Fibroblast of upper back skin (primary cell): ENCODE results near the gene ZNRF3.
"Not testable (repeated sequence)": the region's sequence is repeated elsewhere in the genome, so short reads cannot be mapped to it uniquely, and the experiment has no call there.

Source experiments
- DNase-seq: peaks from one replicate; pipeline ENCODE4 v3.0.0-alpha.2; 2013

The ZNRF3 gene

DNA sequence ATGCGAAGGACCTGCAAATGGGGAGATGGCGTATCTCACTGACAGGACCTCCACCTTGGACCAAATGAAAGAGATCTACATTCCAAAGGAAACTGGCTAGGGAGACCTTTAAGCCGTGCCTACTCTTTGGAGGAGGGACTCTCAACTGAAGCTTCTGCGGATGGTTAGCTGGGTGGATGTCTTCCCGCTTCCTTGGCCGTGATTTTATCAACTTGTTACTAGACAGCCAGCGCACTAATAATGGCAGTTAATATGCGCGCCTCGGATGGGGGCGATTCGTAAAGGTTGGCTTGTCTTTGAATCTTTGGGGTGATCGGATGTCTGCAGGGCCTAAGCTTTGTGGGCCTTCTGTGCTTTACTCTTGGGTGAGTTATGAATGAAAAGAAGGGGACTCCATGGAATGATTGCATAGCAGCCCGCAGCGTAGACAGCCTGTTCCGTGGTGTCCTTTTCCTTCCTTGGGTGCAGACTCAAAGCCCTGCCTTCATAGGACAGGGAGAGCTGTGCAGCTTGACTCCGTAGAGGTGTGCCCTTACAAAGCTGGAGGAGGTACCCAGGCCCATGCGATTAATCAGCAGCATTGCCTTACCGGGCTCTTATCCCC is 1.5 kb downstream of the ZNRF3 start:
- DNase-seq, result no peak

DNA sequence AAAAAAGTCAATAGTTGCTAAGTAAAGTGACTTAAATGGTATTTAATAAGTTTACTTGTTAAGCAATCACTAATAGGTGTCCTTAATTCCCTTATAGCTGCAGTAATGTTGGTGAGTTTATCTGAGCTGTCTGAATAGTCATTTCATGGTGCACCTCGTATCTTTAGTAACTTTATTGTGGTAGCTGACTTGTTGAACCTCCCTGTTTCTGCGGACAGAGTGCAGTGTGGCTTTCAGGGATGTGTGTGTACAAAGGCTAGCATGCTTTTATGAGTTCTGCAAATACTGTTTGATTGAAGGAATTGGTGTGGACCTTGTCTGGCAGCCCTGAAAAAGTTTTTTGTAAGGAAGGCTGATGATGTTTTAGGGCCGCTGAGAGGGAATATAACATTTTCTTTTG is 2.6 kb downstream of the ZNRF3 start:
- no peak for DNase-seq

DNA sequence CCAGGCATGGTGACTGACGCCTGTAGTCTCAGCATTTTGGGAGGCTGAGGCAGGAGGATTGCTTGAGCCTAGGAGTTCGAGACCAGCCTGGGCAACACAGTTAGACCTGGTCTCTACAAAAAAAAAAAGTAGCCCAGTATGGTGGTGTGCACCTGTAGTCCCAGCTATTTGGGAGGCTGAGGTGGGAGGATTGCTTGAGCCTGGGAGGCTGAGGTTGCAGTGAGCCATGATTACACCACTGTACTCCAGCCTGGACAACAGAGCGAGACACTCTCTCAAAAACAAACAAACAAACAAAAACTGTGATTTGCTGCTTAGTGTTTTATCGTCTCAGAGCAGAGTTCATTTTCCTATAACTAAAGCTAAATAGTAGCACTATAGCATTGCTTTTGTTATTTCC is 3.3 kb downstream of the ZNRF3 start:
- not testable (repeated sequence) for DNase-seq

DNA sequence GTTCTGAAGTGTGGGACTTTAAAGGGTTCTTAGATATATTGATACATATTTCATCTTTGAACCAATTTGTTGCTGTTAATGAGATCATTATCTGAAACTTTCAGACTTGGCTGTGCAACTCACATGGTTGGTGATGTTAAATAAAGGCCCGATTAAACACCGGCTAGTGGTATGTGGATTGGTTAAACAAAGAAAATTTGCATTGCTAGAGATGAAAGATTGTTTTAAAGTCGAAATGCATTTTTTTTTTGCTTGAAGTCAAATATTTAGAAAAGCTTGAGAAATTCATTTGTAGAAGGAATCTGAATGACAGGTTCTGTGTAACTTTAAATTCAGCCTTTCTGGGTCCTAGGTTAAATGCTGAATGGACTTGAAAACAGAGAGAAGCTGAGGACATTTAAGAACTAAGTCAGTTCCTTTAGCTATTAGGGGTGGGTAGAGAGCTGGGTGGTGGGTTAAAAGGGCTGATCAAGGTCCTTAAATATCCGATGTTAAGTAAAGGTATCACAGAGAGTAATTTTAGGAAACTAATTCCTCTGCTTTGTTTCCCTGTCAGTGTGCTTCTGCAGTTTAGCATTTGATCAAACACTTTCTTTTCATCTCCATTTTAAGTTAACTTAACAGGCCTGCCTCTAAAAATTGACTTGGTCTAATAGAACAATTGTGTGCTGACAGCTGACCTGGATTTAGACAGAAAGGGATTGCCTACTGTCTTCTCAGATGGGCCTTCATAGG is 4.5 kb downstream of the ZNRF3 start:
- DNase-seq, result no peak

DNA sequence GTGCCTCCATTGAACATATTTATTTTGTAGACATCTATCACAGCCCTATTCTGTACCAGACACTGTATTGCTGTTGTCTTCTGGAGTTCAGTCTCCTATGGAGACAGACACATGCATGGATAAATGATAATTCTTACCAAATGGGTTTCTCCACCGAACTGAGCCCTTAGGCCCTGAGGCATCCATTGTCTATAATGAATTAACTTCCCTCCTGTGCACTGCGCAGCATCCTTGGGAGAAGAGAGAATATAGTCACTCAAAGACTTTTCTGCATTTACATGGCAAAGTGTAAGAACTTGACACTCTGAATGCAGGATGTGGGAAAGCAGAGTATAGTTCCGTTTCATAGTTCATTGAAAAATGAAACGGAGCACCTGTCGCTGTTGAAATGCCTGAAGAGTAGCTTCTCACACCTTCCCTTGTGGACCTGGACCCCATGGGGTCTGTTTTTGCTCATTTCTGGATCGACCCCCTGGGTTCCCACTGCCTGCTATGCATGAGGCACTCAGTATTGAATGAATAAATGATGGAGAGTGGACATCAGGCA is 6.2 kb downstream of the ZNRF3 start:
- DNase-seq, result no peak

DNA sequence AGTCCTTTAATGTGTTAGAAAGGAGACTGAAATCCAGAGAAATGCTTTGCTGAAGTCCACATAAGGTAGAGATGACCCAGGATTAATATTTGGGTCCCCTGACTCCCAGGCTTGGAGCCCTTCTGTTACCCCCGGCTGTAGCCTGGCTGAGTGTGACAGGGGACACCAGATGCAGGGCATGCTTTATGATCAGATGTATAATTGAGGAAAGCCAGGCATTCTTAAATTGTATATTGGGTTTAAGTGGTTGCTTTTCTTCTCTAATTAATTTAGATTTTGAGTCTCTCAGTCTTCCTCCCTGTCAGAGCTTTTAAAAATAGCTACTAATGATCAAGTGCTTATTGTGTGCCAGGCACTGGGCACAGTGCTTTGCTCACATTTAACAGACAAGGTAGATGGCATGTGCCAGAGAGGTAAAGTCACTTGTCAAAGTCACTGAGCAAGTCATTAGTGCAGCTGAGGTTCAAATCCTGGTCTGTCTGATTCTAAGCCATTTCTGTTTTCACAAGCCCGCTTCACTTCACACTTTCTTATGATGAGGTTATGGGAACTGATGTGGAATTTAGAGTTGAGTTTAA is 7.9 kb downstream of the ZNRF3 start:
- no peak for DNase-seq

DNA sequence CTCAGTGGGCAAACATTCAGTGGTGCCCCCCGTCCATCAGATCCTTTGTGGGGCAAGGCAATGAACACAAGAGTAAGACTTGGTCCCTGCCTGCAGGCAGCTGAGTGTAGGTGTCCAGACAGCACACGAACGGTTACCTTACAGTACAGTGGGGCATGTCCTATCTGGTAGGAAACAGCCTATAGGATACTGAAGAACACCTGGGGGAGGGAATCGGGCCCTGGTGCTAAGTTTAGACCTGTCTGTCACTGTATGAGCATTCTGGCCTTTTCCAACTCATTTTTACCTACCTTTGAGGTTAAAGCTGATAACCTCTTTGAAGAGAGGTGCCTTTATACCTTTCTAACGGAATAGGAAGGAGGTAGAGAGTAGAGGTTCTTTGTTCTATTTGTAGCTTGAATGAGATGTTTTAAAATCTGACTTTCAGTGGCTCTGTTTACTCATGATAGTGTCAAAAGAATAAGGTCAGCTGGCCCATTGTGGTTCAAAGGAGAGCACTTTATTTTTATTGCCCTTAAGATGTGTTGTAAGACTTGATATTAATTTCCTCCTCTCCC is 8.9 kb downstream of the ZNRF3 start:
- DNase-seq, result no peak

DNA sequence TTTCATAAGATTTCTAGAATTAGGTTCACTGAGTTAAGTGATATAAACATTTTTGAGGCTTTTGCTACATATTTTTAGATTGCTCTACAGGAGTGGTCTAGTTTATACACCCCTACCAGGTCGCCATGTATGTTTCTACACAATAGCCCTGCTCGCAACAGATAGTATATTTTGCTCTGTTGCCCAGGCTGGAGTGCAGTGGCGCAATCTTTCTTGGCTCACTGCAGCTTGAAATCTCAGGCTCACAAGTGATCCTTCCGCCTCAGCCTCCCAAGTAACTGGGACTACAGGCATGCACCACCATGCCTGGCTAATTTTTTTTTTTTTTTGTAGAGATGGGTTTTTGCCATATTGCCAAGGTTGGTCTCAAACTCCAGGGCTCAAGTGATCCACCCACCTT is 10.4 kb downstream of the ZNRF3 start:
- DNase-seq, result no peak

- DNase-seq, result no peak
Measured at GRCh38 chr22:28894334-28894733, 11.0 kb downstream of the ZNRF3 start.

GRCh38 chr22:28894807-28895206 is 11.4 kb downstream of the ZNRF3 start:
- no peak for DNase-seq

- no peak for DNase-seq
Measured at GRCh38 chr22:28896611-28897010, 13.2 kb downstream of the ZNRF3 start.

GRCh38 chr22:28898233-28898629 is 14.9 kb downstream of the ZNRF3 start:
- no peak for DNase-seq

DNA sequence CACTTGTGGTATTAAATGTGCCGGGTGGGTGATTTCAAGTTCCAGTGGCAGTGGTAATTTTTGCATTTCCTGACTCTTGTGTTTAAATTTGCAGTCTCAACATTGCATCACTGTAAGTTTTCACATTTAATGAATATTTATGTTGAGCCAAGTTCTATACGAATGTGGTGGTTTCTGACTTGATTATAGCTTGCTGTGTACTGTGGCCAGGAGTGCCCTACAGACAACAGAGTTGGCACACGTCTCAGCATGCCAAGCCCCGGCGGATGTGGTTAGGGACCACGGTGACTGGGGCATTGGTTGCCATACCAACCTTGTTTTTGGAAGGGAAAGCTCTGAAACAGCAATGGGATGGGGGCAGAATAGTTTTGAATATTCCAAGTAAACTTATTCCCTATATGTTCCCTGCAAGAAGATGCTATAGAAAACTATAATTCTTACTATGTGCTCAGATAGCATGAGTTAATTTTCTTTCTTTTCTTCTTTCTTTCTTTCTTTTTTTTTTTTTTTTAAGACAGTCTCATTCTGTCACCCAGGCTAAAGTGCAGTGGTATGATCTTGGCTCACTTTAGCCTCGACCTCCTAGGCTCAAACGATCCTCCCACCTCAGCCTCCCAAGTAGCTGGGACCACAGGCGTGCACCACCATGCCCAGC is 16.0 kb downstream of the ZNRF3 start:
- no peak for DNase-seq

- DNase-seq, result no peak
Measured at GRCh38 chr22:28900379-28900925, 17.1 kb downstream of the ZNRF3 start.

DNA sequence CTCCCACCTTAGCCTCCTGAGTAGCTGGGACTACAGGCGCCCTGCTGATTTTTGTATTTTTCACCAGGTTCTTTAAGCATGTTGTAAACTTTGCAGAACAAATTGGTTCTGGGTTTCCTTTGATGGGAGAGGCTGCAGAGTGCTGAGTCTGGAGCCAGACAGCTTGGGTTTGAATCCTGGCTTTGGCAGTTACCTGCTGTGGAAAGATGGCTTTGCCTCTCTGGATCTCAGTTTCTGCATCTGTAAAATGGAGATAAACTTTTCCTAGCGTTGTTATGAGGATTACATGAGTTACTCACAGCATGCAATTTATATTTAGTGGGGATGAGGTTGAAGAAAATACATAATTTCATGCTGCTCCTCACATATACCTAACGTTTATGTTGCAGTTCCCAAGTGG is 19.1 kb downstream of the ZNRF3 start:
- DNase-seq, result no peak

DNA sequence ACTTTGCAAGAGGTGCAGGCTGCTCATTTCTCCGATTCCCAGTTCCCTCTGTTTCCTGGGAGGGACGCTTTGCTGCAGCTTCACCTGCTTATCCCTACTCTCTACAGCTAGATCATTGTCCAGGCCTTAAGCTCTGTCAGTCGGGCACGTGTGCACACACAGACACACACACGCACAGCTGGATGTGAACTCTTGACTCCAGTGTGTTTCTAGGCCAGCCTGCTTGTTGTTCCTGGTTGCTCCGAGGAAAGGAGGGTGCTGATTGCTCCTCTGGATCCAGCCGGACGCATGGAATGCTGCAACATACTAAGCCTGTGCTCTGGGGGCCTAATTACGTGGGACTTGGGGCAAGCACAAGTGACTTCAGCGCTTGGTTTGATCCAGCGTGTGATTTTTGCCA is 19.7 kb downstream of the ZNRF3 start:
- no peak for DNase-seq

- DNase-seq, result no peak
Measured at GRCh38 chr22:28903729-28904128, 20.4 kb downstream of the ZNRF3 start.

DNA sequence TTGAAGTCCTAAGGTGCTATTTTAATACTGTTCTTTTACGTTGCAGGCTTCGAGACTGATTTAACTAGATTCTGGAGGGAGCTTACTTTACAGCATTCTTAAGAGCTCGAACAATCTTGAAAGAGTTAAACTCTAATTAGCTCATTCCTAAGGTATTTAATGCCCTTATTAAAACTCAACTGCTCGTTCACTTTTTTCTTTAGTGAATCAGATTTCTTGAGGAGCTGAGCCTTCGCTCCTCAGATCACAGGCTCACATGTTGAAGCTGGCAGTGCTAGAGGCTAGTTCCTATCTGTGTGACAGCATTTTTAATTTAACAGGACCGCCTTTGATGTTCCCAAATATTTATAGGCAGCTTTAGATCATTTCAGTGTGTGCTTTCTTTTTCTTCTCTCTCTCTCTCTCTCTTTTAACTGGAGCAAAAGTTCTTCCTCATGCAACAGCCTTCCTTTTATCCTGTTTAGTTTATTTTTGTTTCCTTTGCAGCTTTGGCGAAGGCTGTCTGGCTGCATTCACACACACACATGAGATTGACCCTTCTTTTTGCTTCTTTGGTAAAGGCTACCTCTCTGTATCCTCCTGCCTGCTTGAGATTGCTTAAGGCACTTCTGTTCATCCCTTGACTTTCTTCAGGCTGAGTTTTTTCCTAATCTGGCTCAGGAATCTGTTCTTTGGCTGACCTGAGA is 21.0 kb downstream of the ZNRF3 start:
- peak; percentile 47 for DNase-seq

DNA sequence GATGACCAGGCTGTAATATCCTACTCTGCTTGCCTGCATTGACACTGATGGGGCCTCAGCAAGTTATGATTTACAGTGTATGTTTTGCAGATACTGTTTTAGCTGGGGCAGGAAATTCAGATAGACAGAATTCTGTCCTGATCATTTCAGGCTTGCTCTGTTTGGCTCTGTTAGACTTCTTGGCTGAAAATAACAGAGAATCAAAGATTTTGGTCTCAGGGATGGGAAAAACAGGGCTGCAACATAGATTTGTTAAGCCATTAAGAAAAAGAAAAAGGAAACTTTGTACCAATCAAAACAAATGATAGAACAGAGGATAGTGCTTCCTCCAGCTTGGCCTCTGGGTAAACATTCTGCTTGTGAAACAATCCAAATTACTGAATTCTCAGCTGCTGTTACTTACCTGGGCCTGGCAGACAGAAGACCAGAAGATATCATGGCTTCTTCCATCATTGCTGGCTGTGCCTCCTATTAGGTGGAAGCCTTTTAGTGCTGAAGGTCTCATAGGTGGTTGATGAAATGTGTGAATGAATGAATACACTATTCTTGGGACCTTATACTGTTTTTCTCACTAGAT is 22.0 kb downstream of the ZNRF3 start:
- no peak for DNase-seq

GRCh38 chr22:28906312-28906711 is 22.9 kb downstream of the ZNRF3 start:
- no peak for DNase-seq

GRCh38 chr22:28907311-28908008 is 24.1 kb downstream of the ZNRF3 start:
- DNase-seq, result no peak
